Natural killer cell (primary cell): ENCODE data around the gene ERBB2. TPM values are rescaled to one million over a fixed set of nuclear protein-coding genes. Genes with fewer than 3 reads are reported as not detected.

Experiments
- ATAC-seq, 3 donors: fragments of 150-1000 bp in 2 of 3; fragments of 200-7000 bp in 1 of 3; cut with Tn5 transposase; 1 replicate in 1 of 3; 2 replicates in 2 of 3; pipeline ENCODE4 v1.10.0; 2021; ENCODE audit warnings: mild to moderate bottlenecking in 2 of 3, moderate library complexity in 2 of 3
- DNase-seq, 2 donors: peaks; one replicate each; pipeline versions ENCODE4 v3.0.0 to v3.0.0-alpha.2; 2013 to 2021; ENCODE audit warnings: mixed read lengths in 1 of 2
- H3K27ac ChIP-seq: one replicate; pipeline ENCODE4 v1.5.1; 2013; ENCODE audit warnings: mild to moderate bottlenecking, low read length
- H3K27me3 ChIP-seq: one replicate; pipeline ENCODE4 v1.6.1; 2013; ENCODE audit warnings: low read length; ENCODE audit not compliant: control insufficient read depth, insufficient read depth
- H3K36me3 ChIP-seq: one replicate; pipeline ENCODE4 v1.6.1; 2013; ENCODE audit warnings: low read length; ENCODE audit not compliant: control insufficient read depth, insufficient read depth
- H3K4me1 ChIP-seq: one replicate; pipeline ENCODE4 v1.6.1; 2013; ENCODE audit warnings: low read length; ENCODE audit not compliant: control insufficient read depth, insufficient read depth
- H3K4me3 ChIP-seq: one replicate; pipeline ENCODE4 v1.5.1; 2013; ENCODE audit warnings: low read length
- H3K9me3 ChIP-seq: one replicate; pipeline ENCODE4 v1.6.1; 2013; ENCODE audit warnings: low read length; ENCODE audit not compliant: control insufficient read depth, insufficient read depth
- H3K27ac Mint-ChIP-seq, 2 donors: one replicate each; pipeline ENCODE4 v1.8.0; 2022; ENCODE audit warnings: mild to moderate bottlenecking in 2 of 2, mixed read lengths in 2 of 2, moderate library complexity in 1 of 2
- H3K27me3 Mint-ChIP-seq, 2 donors: one replicate each; pipeline ENCODE4 v1.8.0; 2022; ENCODE audit warnings: low read depth in 2 of 2, mixed read lengths in 2 of 2
- H3K36me3 Mint-ChIP-seq: one replicate; pipeline ENCODE4 v1.8.0; 2022; ENCODE audit warnings: mixed read lengths
- H3K4me1 Mint-ChIP-seq, 2 donors: one replicate each; pipeline ENCODE4 v1.8.0; 2022; ENCODE audit warnings: mixed read lengths in 2 of 2
- H3K4me3 Mint-ChIP-seq: one replicate; pipeline ENCODE4 v1.8.0; 2022; ENCODE audit warnings: mild to moderate bottlenecking, moderate library complexity, mixed read lengths
- H3K9me3 Mint-ChIP-seq, 2 donors: one replicate each; pipeline ENCODE4 v1.8.0; 2022; ENCODE audit warnings: mixed read lengths in 2 of 2
- CTCF ChIP-seq: fragments of 200-600 bp; IDR thresholded peaks from one replicate; pipeline ENCODE4 v1.8.0; 2022; ENCODE audit warnings: antibody characterized with exemption
- WGBS: methylation state at CpG from one replicate; pipeline ENCODE4 v1.1.7; 2013; ENCODE audit warnings: missing lambda C conversion rate; ENCODE audit not compliant: insufficient coverage; 5-methylcytosine and 5-hydroxymethylcytosine counted together
- intact Hi-C: fragments of 100-400 bp; cut with micrococcal nuclease; formaldehyde crosslinking; loops from one replicate; pipeline ENCODE4 v1.14.2; 2022
- total RNA-seq, 4 donors: library from RNA; stranded (reverse); fragments of 120-200 nt in 1 of 4; gene quantifications; one replicate each; pipeline versions ENCODE4 v1.2.3 to v1.2.4, GENCODE V29; 2013 to 2022

ERBB2 gene
- total RNA-seq, 3 donors from 2014 or later (not counting 1 experiment from before 2014, with no cell fraction given) = 77.6 to 115 (median 82.1) TPM

- 91% methylated on average over 22 of the region's 23 CpGs for WGBS
- intact Hi-C loops = loop anchor here (5.0 to 10.0 kb wide), 2 partner anchors 48 to 65 kb away; partner anchors contain the start of genes GRB7 and MIEN1
- H3K27me3 ChIP-seq = peaks cover 5% of the 10 kb centered on the region
Measured at GRCh38 chr17:39669897-39670735, 29.7 kb upstream of the ERBB2 start.

GRCh38 chr17:39670746-39671145, 29.1 kb upstream of the ERBB2 start:
- 86% methylated on average over 4 of the region's 4 CpGs for WGBS
- no peak for ATAC-seq

More at GRCh38 chr17:39669897-39670735, 29.7 kb upstream of the ERBB2 start:
- no peak overlapping the region for H3K4me3 ChIP-seq
- peaks cover 32% of the 10 kb centered on the region for H3K4me1 ChIP-seq
- no peaks in the 10 kb centered on the region for H3K9me3 ChIP-seq
- no peaks in the 10 kb centered on the region for H3K9me3 Mint-ChIP-seq
- no peak overlapping the region for H3K27ac Mint-ChIP-seq
- DNase-seq (no peak), ATAC-seq (no peak)
- H3K4me3 Mint-ChIP-seq = no peak overlapping the region
- peaks cover 7 to 30% of the 10 kb centered on the region in 2 donors for H3K4me1 Mint-ChIP-seq
- H3K27me3 Mint-ChIP-seq = no peaks in the 10 kb centered on the region
- no peak overlapping the region for H3K27ac ChIP-seq
- TF ChIP-seq CTCF = no peak
- no peaks in the 10 kb centered on the region for H3K36me3 ChIP-seq
- H3K36me3 Mint-ChIP-seq = no peaks in the 10 kb centered on the region

GRCh38 chr17:39671651-39672521, 28.0 kb upstream of the ERBB2 start:
- DNase-seq = peak in 1 of 2 donors; percentile 36

More at GRCh38 chr17:39670746-39671145, 29.1 kb upstream of the ERBB2 start:
- H3K4me3 Mint-ChIP-seq = no peak overlapping the region
- H3K27me3 Mint-ChIP-seq = no peaks in the 10 kb centered on the region
- Histone ChIP-seq H3K4me3 (no peak overlapping the region), H3K36me3 (no peaks in the 10 kb centered on the region), H3K9me3 (no peaks in the 10 kb centered on the region), H3K27ac (no peak overlapping the region), H3K27me3 (peaks cover 5% of the 10 kb centered on the region), H3K4me1 (peaks cover 38% of the 10 kb centered on the region)
- no peaks in the 10 kb centered on the region for H3K9me3 Mint-ChIP-seq
- DNase-seq = no peak
- H3K36me3 Mint-ChIP-seq = no peaks in the 10 kb centered on the region
- intact Hi-C loops = loop anchor here (10.0 kb wide), 1 partner anchor 64 kb away; the partner anchor contains the start of genes GRB7 and MIEN1
- no peak overlapping the region for H3K27ac Mint-ChIP-seq
- peaks cover 10 to 37% of the 10 kb centered on the region in 2 donors for H3K4me1 Mint-ChIP-seq
- TF ChIP-seq CTCF = no peak

More at GRCh38 chr17:39671651-39672521, 28.0 kb upstream of the ERBB2 start:
- WGBS = 59% methylated on average over 19 of the region's 19 CpGs
- Histone ChIP-seq H3K27me3 (peaks cover 3% of the 10 kb centered on the region), H3K4me3 (no peak overlapping the region), H3K27ac (no peak overlapping the region), H3K36me3 (no peaks in the 10 kb centered on the region), H3K4me1 (peaks cover 47% of the 10 kb centered on the region), H3K9me3 (no peaks in the 10 kb centered on the region)
- H3K27me3 Mint-ChIP-seq = no peaks in the 10 kb centered on the region
- H3K27ac Mint-ChIP-seq = peak overlapping the region in 1 of 2 donors; percentile 24
- peak; percentile 12 for TF ChIP-seq CTCF
- intact Hi-C loops = loop anchor here (10.0 kb wide), 1 partner anchor 63 kb away; the partner anchor contains the start of genes GRB7 and MIEN1
- H3K4me3 Mint-ChIP-seq = no peak overlapping the region
- no peaks in the 10 kb centered on the region for H3K36me3 Mint-ChIP-seq
- H3K9me3 Mint-ChIP-seq = no peaks in the 10 kb centered on the region
- H3K4me1 Mint-ChIP-seq = peaks cover 21 to 45% of the 10 kb centered on the region in 2 donors
- no peak for ATAC-seq
